K562 (cell line): ENCODE measurements around the gene CCL20. TPM values are rescaled to one million over a fixed set of nuclear protein-coding genes. Genes with fewer than 3 reads are reported as not detected.

ENCODE experiments used
- ATAC-seq: fragments of 200-7000 bp; cut with Tn5 transposase; 3 replicates; pipeline ENCODE4 v1.9.1; 2020; ENCODE audit warnings: moderate library complexity
- BruUV-seq: library from RNA; stranded (reverse); fragments of 400-500 nt; replicated peaks from 2 replicates; lab custom pipeline; 2021; lab: Mats Ljungman, UMichigan
- CTCF ChIA-PET: fragments of 300-600 bp; formaldehyde crosslinking; extraction: SDS; loops from one replicate; lab custom pipeline; 2021; ENCODE audit warnings: low intra/inter-chr PET ratio; lab: Yijun Ruan, JAX
- POLR2A ChIA-PET: fragments of 300-600, 350-650 bp; sonication (Branson Sonifier 250); formaldehyde crosslinking; extraction: SDS; loops from one replicate; lab custom pipeline; 2021; ENCODE audit warnings: antibody characterized with exemption, inconsistent platforms; lab: Yijun Ruan, JAX
- DNase-seq, 4 experiments: peaks; one replicate each; pipeline versions ENCODE4 v3.0.0 to v3.0.0-alpha.2; 2011 to 2018; ENCODE audit warnings: low spot score in 3 of 4, mixed read lengths in 3 of 4; ENCODE audit errors: extremely low read depth in 1 of 4
- FAIRE-seq: peaks from 2 replicates; lab custom pipeline; 2011; peaks lifted over from hg19 to GRCh38; lab: Jason Lieb, UNC
- H2AFZ ChIP-seq: 2 replicates; pipeline ENCODE4 v1.6.0; 2011; ENCODE audit warnings: low read depth, low read length, control low read depth, inconsistent platforms
- H3K27ac ChIP-seq: fragments of 200-600 bp; 3 replicates; pipeline ENCODE4 v1.8.0; 2011; ENCODE audit warnings: low read depth, mild to moderate bottlenecking, control low read depth, inconsistent platforms, low read length, moderate library complexity, mixed read lengths; ENCODE audit errors: extremely low read depth
- H3K27me3 ChIP-seq, 2 experiments: fragments of 300-600 bp in 1 of 2; 2 replicates in 1 of 2; 3 replicates in 1 of 2; pipeline versions ENCODE4 v1.6.0 to v1.8.0; 2011; ENCODE audit warnings: inconsistent platforms in 2 of 2, low read length in 2 of 2, mild to moderate bottlenecking in 1 of 2, mixed read lengths in 1 of 2, moderate library complexity in 1 of 2; ENCODE audit not compliant: control insufficient read depth in 2 of 2, insufficient read depth in 2 of 2
- H3K36me3 ChIP-seq: fragments of 300-600 bp; 3 replicates; pipeline ENCODE4 v1.8.0; 2011; ENCODE audit warnings: mild to moderate bottlenecking, low read length, inconsistent platforms; ENCODE audit not compliant: control insufficient read depth, insufficient read depth
- H3K4me1 ChIP-seq, 2 experiments: fragments of 200-600 bp in 1 of 2; replicated peaks in 1 of 2; 2 replicates in 1 of 2; 3 replicates in 1 of 2; pipeline versions ENCODE4 v1.5.1 to v1.8.0; 2011; ENCODE audit warnings: inconsistent platforms in 2 of 2, low read length in 2 of 2, mild to moderate bottlenecking in 1 of 2, mixed read lengths in 1 of 2, moderate library complexity in 1 of 2; ENCODE audit not compliant: control insufficient read depth in 2 of 2, insufficient read depth in 2 of 2
- H3K4me2 ChIP-seq: 2 replicates; pipeline ENCODE4 v1.6.1; 2011; ENCODE audit warnings: low read length, control low read depth, inconsistent platforms, mixed read lengths; ENCODE audit not compliant: insufficient read depth
- H3K4me3 ChIP-seq: fragments of 200-600 bp; sonication (generic), shearing (Covaris generic); 2 replicates; pipeline ENCODE4 v1.5.1; 2016; ENCODE audit warnings: control low read depth, inconsistent platforms
- H3K79me2 ChIP-seq: fragments of 200-600 bp; 3 replicates; pipeline ENCODE4 v1.8.0; 2011; ENCODE audit warnings: low read length, inconsistent platforms; ENCODE audit not compliant: control insufficient read depth, insufficient read depth
- H3K9ac ChIP-seq, 2 experiments: 2 replicates each; pipeline versions ENCODE4 v1.6.0 to v1.6.1; 2011; ENCODE audit warnings: low read depth in 2 of 2, low read length in 2 of 2, control low read depth in 1 of 2, inconsistent platforms in 1 of 2, mild to moderate bottlenecking in 1 of 2, mixed read lengths in 1 of 2; ENCODE audit not compliant: insufficient read depth in 1 of 2
- H3K9me1 ChIP-seq: one replicate; pipeline ENCODE4 v1.6.0; 2011; ENCODE audit warnings: inconsistent platforms, mild to moderate bottlenecking, low read length, moderate library complexity; ENCODE audit not compliant: control insufficient read depth, insufficient read depth
- H3K9me3 ChIP-seq: replicated peaks from 2 replicates; pipeline ENCODE4 v1.5.1; 2011; ENCODE audit warnings: low read depth, low read length, inconsistent platforms; ENCODE audit not compliant: control insufficient read depth, insufficient read depth
- H4K20me1 ChIP-seq: replicated peaks from 2 replicates; pipeline ENCODE4 v1.6.1; 2011; ENCODE audit warnings: low read length, inconsistent platforms, mixed read lengths; ENCODE audit not compliant: control insufficient read depth, insufficient read depth
- BRCA1 ChIP-seq, 2 experiments: fragments of 450-650 bp in 1 of 2; sonication (generic) in 1 of 2; formaldehyde crosslinking in 1 of 2; IDR thresholded peaks; 2 replicates each; pipeline versions ENCODE4 v1.5.0 to v1.6.1; 2017 to 2020; ENCODE audit warnings: mild to moderate bottlenecking in 1 of 2, missing genetic modification reagents in 1 of 2
- ETV5 ChIP-seq: sonication (generic); formaldehyde crosslinking; IDR thresholded peaks from 2 replicates; pipeline ENCODE4 v1.4.0; 2020; ENCODE audit warnings: low read depth, mild to moderate bottlenecking, missing genetic modification reagents
- GABPB1 ChIP-seq: sonication (generic); formaldehyde crosslinking; IDR thresholded peaks from 2 replicates; pipeline ENCODE4 v1.8.0; 2022; ENCODE audit warnings: mild to moderate bottlenecking, missing genetic modification reagents
- GATAD2B ChIP-seq: fragments of 450-650 bp; IDR thresholded peaks from 2 replicates; pipeline ENCODE4 v1.6.1; 2017; ENCODE audit warnings: mild to moderate bottlenecking, borderline replicate concordance
- HES1 ChIP-seq: fragments of 450-650 bp; IDR thresholded peaks from 2 replicates; pipeline ENCODE4 v1.6.1; 2016; ENCODE audit warnings: low read depth, mild to moderate bottlenecking, moderate library complexity
- HMG20B ChIP-seq: fragments of 250-450 bp; sonication (Bioruptor Pico); IDR thresholded peaks from 2 replicates; pipeline ENCODE4 v1.5.0; 2021; ENCODE audit warnings: mild to moderate bottlenecking
- MEIS2 ChIP-seq: fragments of 450-650 bp; IDR thresholded peaks from 2 replicates; pipeline ENCODE4 v1.6.1; 2014; ENCODE audit warnings: mild to moderate bottlenecking; ENCODE audit not compliant: partially characterized antibody
- PCBP2 ChIP-seq: fragments of 200-400 bp; formaldehyde crosslinking; IDR thresholded peaks from 2 replicates; pipeline ENCODE4 v1.6.1; 2018; ENCODE audit warnings: low read length, low read depth, mild to moderate bottlenecking, moderate library complexity; ENCODE audit not compliant: poor library complexity, severe bottlenecking
- SAP30 ChIP-seq: fragments of 200-600 bp; sonication (generic); IDR thresholded peaks from 2 replicates; pipeline ENCODE4 v1.6.1; 2012; ENCODE audit warnings: borderline replicate concordance, low read depth, mild to moderate bottlenecking, moderate library complexity, low read length, control low read depth, inconsistent platforms; ENCODE audit not compliant: insufficient read depth, poor library complexity, severe bottlenecking
- SP1 ChIP-seq: sonication (generic); formaldehyde crosslinking; IDR thresholded peaks from 2 replicates; pipeline ENCODE4 v1.8.1; 2022; ENCODE audit warnings: mild to moderate bottlenecking, missing genetic modification reagents
- STAT5A ChIP-seq: IDR thresholded peaks from 2 replicates; pipeline ENCODE4 v1.6.1; 2012; ENCODE audit warnings: low read length, inconsistent platforms, borderline replicate concordance
- THAP12 ChIP-seq: fragments of 250-450 bp; sonication (Bioruptor Pico); IDR thresholded peaks from 2 replicates; pipeline ENCODE4 v1.9.0; 2021; ENCODE audit warnings: mild to moderate bottlenecking, inconsistent platforms
- ZNF561 ChIP-seq: fragments of 450-650 bp; formaldehyde crosslinking; conservative IDR thresholded peaks from 2 replicates; pipeline ENCODE4 v1.4.0; 2020; ENCODE audit warnings: mild to moderate bottlenecking, moderate library complexity
- ZNF609 ChIP-seq: sonication (generic); formaldehyde crosslinking; IDR thresholded peaks from 2 replicates; pipeline ENCODE4 v1.8.1; 2023; ENCODE audit warnings: missing genetic modification reagents, mild to moderate bottlenecking, borderline replicate concordance
- WGBS: fragments of 100-300 bp; shearing (Covaris generic); methylation state at CpG from one replicate; pipeline ENCODE4 v1.1.6; 2016; ENCODE audit warnings: low coverage, mixed read lengths; ENCODE audit not compliant: insufficient coverage; ENCODE audit errors: missing lambda C conversion rate; 5-methylcytosine and 5-hydroxymethylcytosine counted together
- in situ Hi-C: fragments of 300-500 bp; cut with MboI; formaldehyde crosslinking; loops from 4 replicates; pipeline ENCODE4 v1.15.0; 2018; ENCODE audit warnings: inconsistent platforms, mixed read lengths
- intact Hi-C: fragments of 100-400 bp; cut with micrococcal nuclease; formaldehyde crosslinking; loops from 2 replicates; pipeline ENCODE4 v1.14.2; 2022
- polyA plus RNA-seq, 8 experiments: library from polyadenylated mRNA; depleted of rRNA in 4 of 8; stranded (reverse) in 5 of 8; unstranded in 3 of 8; fragments of >200 nt; fragmentation: Nextera tagmentation in 2 of 8; fragmentation: Illumina TruSeq in 1 of 8; extraction: Ambion mirVana in 2 of 8; extraction: Trizol in 1 of 8; gene quantifications; 2 replicates each; pipeline versions ENCODE4 v1.2.1 to v1.2.3, GENCODE V29; 2011 to 2014; ENCODE audit warnings: inconsistent platforms in 1 of 8, missing spikeins in 1 of 8
- total RNA-seq, 7 experiments: library from RNA; depleted of rRNA in 6 of 7; stranded (reverse); fragments of >200 nt in 6 of 7; fragmentation: Illumina TruSeq in 2 of 7; extraction: Trizol in 2 of 7; gene quantifications; 2 replicates each; pipeline versions ENCODE4 v1.2.1 to v1.2.3, GENCODE V29; 2011 to 2021; ENCODE audit warnings: low replicate concordance in 1 of 7

CCL20 gene
- total and polyA plus RNA-seq, 9 of the 15 experiments (the other 6 are each of a cell fraction or from before 2014, with no cell fraction given), result 0.29 TPM; not detected in 8

- intact Hi-C loops (no loop called here), in situ Hi-C loops (no loop called here)
- no TSS peak for BruUV-seq
- Histone ChIP-seq H3K4me2 (no peak overlapping the region), H3K9me1 (no peaks in the 10 kb centered on the region), H3K27me3 (no peaks in the 10 kb centered on the region), H4K20me1 (no peaks in the 10 kb centered on the region), H3K27ac (no peak overlapping the region), H3K9me3 (no peaks in the 10 kb centered on the region), H3K4me1 (no peaks in the 10 kb centered on the region), H3K79me2 (no peaks in the 10 kb centered on the region), H3K9ac (no peak overlapping the region), H2AFZ (no peak overlapping the region), H3K36me3 (no peaks in the 10 kb centered on the region), H3K4me3 (no peak overlapping the region)
- ChIA-PET CTCF (no interaction called here), POLR2A (interaction anchor here (0.6 kb wide), 1 partner anchor 1270 kb away, joined by 4 read pairs; no protein-coding TSS in a partner anchor)
- 0% methylated on average over 2 of the region's 2 CpGs for WGBS
- FAIRE-seq (no peak), ATAC-seq (no peak), DNase-seq (no peak)
- TF ChIP-seq THAP12, result no peak
- no peak for TF ChIP-seq GATAD2B
- no peak for TF ChIP-seq SP1
- no peak for TF ChIP-seq STAT5A
- no peak for TF ChIP-seq ETV5 (CRISPR knock-in tag)
- TF ChIP-seq MEIS2, result no peak
- no peak for TF ChIP-seq HMG20B (CRISPR knock-in tag)
- no peak for TF ChIP-seq ZNF609 (CRISPR knock-in tag)
- no peak for TF ChIP-seq HES1
- no peak for TF ChIP-seq SAP30
- TF ChIP-seq GABPB1 (CRISPR knock-in tag), result no peak
- no peak for TF ChIP-seq PCBP2
- no peak for TF ChIP-seq ZNF561
- TF ChIP-seq BRCA1 (IDR thresholded peaks at IDR 0.05), result no peak
- no peak for TF ChIP-seq BRCA1 (CRISPR knock-in tag; IDR thresholded peaks at IDR 0.05)
Observed at GRCh38 chr2:227802882-227803281, 10.8 kb upstream of the CCL20 start.
